Natural killer cell (primary cell): Measurements from ENCODE around the gene LACTBL1. TPM values are rescaled to one million over a fixed set of nuclear protein-coding genes. Genes with fewer than 3 reads are reported as not detected.

Experiments used
- ATAC-seq, 3 donors: fragments of 150-1000 bp in 2 of 3; fragments of 200-7000 bp in 1 of 3; cut with Tn5 transposase; 1 replicate in 1 of 3; 2 replicates in 2 of 3; pipeline ENCODE4 v1.10.0; 2021; ENCODE audit warnings: mild to moderate bottlenecking in 2 of 3, moderate library complexity in 2 of 3
- DNase-seq, 2 donors: peaks; one replicate each; pipeline versions ENCODE4 v3.0.0 to v3.0.0-alpha.2; 2013 to 2021; ENCODE audit warnings: mixed read lengths in 1 of 2
- H3K27ac ChIP-seq: one replicate; pipeline ENCODE4 v1.5.1; 2013; ENCODE audit warnings: mild to moderate bottlenecking, low read length
- H3K27me3 ChIP-seq: one replicate; pipeline ENCODE4 v1.6.1; 2013; ENCODE audit warnings: low read length; ENCODE audit not compliant: control insufficient read depth, insufficient read depth
- H3K36me3 ChIP-seq: one replicate; pipeline ENCODE4 v1.6.1; 2013; ENCODE audit warnings: low read length; ENCODE audit not compliant: control insufficient read depth, insufficient read depth
- H3K4me1 ChIP-seq: one replicate; pipeline ENCODE4 v1.6.1; 2013; ENCODE audit warnings: low read length; ENCODE audit not compliant: control insufficient read depth, insufficient read depth
- H3K4me3 ChIP-seq: one replicate; pipeline ENCODE4 v1.5.1; 2013; ENCODE audit warnings: low read length
- H3K9me3 ChIP-seq: one replicate; pipeline ENCODE4 v1.6.1; 2013; ENCODE audit warnings: low read length; ENCODE audit not compliant: control insufficient read depth, insufficient read depth
- H3K27ac Mint-ChIP-seq, 2 donors: one replicate each; pipeline ENCODE4 v1.8.0; 2022; ENCODE audit warnings: mild to moderate bottlenecking in 2 of 2, mixed read lengths in 2 of 2, moderate library complexity in 1 of 2
- H3K27me3 Mint-ChIP-seq, 2 donors: one replicate each; pipeline ENCODE4 v1.8.0; 2022; ENCODE audit warnings: low read depth in 2 of 2, mixed read lengths in 2 of 2
- H3K36me3 Mint-ChIP-seq: one replicate; pipeline ENCODE4 v1.8.0; 2022; ENCODE audit warnings: mixed read lengths
- H3K4me1 Mint-ChIP-seq, 2 donors: one replicate each; pipeline ENCODE4 v1.8.0; 2022; ENCODE audit warnings: mixed read lengths in 2 of 2
- H3K4me3 Mint-ChIP-seq: one replicate; pipeline ENCODE4 v1.8.0; 2022; ENCODE audit warnings: mild to moderate bottlenecking, moderate library complexity, mixed read lengths
- H3K9me3 Mint-ChIP-seq, 2 donors: one replicate each; pipeline ENCODE4 v1.8.0; 2022; ENCODE audit warnings: mixed read lengths in 2 of 2
- WGBS: methylation state at CpG from one replicate; pipeline ENCODE4 v1.1.7; 2013; ENCODE audit warnings: missing lambda C conversion rate; ENCODE audit not compliant: insufficient coverage; 5-methylcytosine and 5-hydroxymethylcytosine counted together
- intact Hi-C: fragments of 100-400 bp; cut with micrococcal nuclease; formaldehyde crosslinking; loops from one replicate; pipeline ENCODE4 v1.14.2; 2022
- total RNA-seq, 4 donors: library from RNA; stranded (reverse); fragments of 120-200 nt in 1 of 4; gene quantifications; one replicate each; pipeline versions ENCODE4 v1.2.3 to v1.2.4, GENCODE V29; 2013 to 2022
- TF ChIP-seq, protein P1 (sequence below): fragments of 200-600 bp; IDR thresholded peaks from one replicate; pipeline ENCODE4 v1.8.0; 2022; ENCODE audit warnings: antibody characterized with exemption

Gene LACTBL1, protein sequence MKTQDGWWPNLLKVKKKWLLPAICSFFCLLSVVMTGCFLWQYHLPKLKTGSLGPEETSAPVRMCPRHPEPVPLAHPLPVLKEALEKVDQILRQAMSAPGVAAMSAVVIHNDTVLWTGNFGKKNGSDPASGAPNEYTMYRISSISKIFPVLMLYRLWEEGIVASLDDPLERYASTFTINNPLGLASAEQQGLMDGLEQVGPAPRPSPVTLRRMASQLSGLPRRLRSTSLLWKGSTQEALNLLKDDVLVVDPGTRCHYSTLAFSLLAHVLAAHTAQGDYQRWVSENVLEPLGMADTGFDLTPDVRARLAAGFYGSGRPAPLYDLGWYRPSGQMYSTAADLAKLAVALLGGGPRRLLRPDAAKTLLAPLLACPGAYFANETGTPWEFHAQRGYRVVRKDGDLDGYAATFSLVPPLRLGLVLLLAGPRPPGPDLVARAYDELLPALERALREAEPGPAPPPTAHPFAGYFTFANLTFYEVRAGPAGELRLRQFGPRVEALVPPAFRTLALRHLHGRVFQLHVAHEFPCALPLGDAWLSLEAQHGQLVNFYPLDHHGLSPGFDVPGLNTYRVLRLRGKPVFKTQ
- not detected for total RNA-seq
- not detected for total RNA-seq (2013)

DNA sequence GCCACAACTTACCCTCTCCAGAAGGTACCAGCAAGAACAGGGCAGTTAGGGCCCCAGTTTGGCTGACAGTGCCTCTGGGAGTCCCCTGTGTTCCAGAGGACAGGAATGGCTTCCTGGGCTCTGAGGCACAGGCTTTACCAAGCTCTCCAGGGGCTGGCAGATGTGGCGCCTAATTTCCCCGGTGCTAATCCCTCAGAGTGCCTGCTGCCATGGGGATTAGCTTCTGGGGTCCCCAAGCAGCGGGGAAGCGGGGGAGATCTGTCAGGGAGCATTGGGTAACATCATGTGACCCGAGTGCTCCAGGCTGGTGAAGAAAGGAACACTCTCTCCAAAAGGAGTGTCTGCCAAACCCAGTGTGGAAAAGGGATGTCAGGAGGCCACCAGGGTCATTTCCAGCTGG, at the start of gene LACTBL1:
LACTBL1 (minus strand) TSS at position 107 of the 400 bp plus-strand sequence. CDS start 550 bp downstream, outside the sequence.
- no peak for DNase-seq
- Histone ChIP-seq H3K36me3 (no peaks in the 10 kb centered on the region), H3K4me1 (no peaks in the 10 kb centered on the region), H3K9me3 (no peaks in the 10 kb centered on the region), H3K4me3 (no peak within 1 kb of the TSS), H3K27ac (no peak within 1 kb of the TSS), H3K27me3 (peaks cover 5% of the 10 kb centered on the region)
- no peak within 1 kb of the TSS for H3K27ac Mint-ChIP-seq
- H3K36me3 Mint-ChIP-seq, result no peaks in the 10 kb centered on the region
- WGBS, result 78% methylated on average over 5 of the region's 5 CpGs
- intact Hi-C loops, result no loop called here
- no peaks in the 10 kb centered on the region for H3K4me1 Mint-ChIP-seq
- ATAC-seq, result no peak
- H3K27me3 Mint-ChIP-seq, result peaks cover 40 to 61% of the 10 kb centered on the region in 2 donors
- TF ChIP-seq, protein P1, sequence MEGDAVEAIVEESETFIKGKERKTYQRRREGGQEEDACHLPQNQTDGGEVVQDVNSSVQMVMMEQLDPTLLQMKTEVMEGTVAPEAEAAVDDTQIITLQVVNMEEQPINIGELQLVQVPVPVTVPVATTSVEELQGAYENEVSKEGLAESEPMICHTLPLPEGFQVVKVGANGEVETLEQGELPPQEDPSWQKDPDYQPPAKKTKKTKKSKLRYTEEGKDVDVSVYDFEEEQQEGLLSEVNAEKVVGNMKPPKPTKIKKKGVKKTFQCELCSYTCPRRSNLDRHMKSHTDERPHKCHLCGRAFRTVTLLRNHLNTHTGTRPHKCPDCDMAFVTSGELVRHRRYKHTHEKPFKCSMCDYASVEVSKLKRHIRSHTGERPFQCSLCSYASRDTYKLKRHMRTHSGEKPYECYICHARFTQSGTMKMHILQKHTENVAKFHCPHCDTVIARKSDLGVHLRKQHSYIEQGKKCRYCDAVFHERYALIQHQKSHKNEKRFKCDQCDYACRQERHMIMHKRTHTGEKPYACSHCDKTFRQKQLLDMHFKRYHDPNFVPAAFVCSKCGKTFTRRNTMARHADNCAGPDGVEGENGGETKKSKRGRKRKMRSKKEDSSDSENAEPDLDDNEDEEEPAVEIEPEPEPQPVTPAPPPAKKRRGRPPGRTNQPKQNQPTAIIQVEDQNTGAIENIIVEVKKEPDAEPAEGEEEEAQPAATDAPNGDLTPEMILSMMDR, result no peak
- no peaks in the 10 kb centered on the region for H3K9me3 Mint-ChIP-seq
- no peak within 1 kb of the TSS for H3K4me3 Mint-ChIP-seq

DNA sequence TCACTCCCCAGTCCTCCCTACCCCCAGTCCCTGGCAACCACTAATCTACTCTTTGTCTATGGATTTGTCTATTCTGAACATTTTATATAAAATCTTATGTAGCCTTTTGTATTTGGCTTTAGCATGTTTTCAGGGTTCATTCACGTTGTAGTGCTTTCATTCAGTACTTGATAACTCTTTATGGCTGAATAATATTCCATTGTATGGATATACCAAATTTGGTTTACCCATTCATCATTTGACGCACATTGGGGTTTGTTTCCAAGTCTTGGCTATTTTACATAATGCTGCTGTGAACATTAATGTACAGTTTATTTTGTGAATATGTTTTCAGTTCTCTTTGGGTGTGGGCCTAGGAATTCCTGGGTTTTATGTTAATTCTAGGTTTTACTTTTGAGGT, 49.2 kb upstream of the LACTBL1 start:
- DNase-seq, result no peak
- Histone ChIP-seq H3K27ac (no peak overlapping the region), H3K4me1 (peaks cover 11% of the 10 kb centered on the region), H3K27me3 (no peaks in the 10 kb centered on the region), H3K36me3 (no peaks in the 10 kb centered on the region), H3K4me3 (no peak overlapping the region), H3K9me3 (no peaks in the 10 kb centered on the region)
- Mint-ChIP-seq H3K4me3 (peak overlapping the region; percentile 31), H3K27me3 (no peaks in the 10 kb centered on the region), H3K4me1 (peaks cover 56 to 63% of the 10 kb centered on the region in 2 donors), H3K27ac (no peak overlapping the region), H3K36me3 (no peaks in the 10 kb centered on the region), H3K9me3 (peaks cover 0 to 2% of the 10 kb centered on the region in 2 donors)
- TF ChIP-seq, protein P1, result no peak
- WGBS, result 92% methylated on average over 1 of the region's 2 CpGs
- no peak for ATAC-seq
- intact Hi-C loops, result no loop called here

DNA sequence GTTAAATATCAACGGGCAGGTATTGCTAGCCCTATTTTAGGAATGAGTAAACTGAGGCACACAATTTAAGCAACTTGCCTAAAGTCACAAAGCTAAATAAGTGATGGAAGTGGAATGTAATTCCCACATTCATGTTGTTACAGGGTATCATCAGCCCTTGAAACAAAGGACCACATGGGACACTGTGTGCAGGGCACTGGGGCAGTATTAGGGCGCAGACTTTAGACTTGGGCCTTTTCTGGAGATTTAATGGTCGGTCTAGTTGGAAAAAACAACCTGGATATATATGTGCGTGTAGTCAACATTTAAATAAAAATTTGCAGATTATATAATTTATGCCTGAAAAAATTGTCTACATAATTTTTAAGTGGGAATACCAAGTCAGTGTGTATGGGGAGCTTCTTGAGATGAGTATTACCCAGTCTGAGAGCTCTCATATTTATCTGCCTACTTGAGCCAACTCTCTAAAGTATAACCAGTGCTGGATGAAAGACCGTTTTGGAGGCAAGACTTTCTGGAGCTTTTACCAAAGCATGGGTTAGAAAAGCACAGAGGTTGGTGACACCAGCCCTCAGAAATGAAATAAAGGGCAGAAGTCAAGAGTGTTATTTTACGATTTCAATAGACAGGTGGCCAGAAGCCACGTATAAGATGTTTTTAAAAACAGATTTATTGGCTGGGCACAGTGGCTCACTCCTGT, 48.2 kb upstream of the LACTBL1 start:
- peak overlapping the region; percentile 67 to 94 for H3K27ac Mint-ChIP-seq

More for the DNA sequence above, 48.2 kb upstream of the LACTBL1 start:
- peaks cover 0 to 2% of the 10 kb centered on the region in 2 donors for H3K9me3 Mint-ChIP-seq
- H3K4me1 ChIP-seq, result peaks cover 11% of the 10 kb centered on the region
- TF ChIP-seq, protein P1, result no peak
- no peaks in the 10 kb centered on the region for H3K9me3 ChIP-seq
- intact Hi-C loops, result no loop called here
- no peaks in the 10 kb centered on the region for H3K36me3 ChIP-seq
- ATAC-seq (no peak), DNase-seq (no peak)
- peak overlapping the region; percentile 90 for H3K4me3 ChIP-seq
- no peaks in the 10 kb centered on the region for H3K36me3 Mint-ChIP-seq
- peak overlapping the region; percentile 94 for H3K4me3 Mint-ChIP-seq
- peaks cover 52 to 63% of the 10 kb centered on the region in 2 donors for H3K4me1 Mint-ChIP-seq
- no peaks in the 10 kb centered on the region for H3K27me3 ChIP-seq
- H3K27ac ChIP-seq, result no peak overlapping the region
- WGBS, result 50% methylated on average over 6 of the region's 7 CpGs
- H3K27me3 Mint-ChIP-seq, result no peaks in the 10 kb centered on the region
